KMS-11 (cell line): Measurements from ENCODE around the gene OR6J1.
A peak's percentile ranks its signal among the peaks of the same experiment; 100 is the strongest.
"Not testable (repeated sequence)": the region's sequence is repeated elsewhere in the genome, so short reads cannot be mapped to it uniquely, and the experiment has no call there.

Experiments
- H2AFZ ChIP-seq: fragments of 200-600 bp; sonication (generic); 2 replicates; pipeline ENCODE4 v1.6.1; 2016; ENCODE audit warnings: antibody characterized with exemption, mixed run types, low read depth
- H3K27ac ChIP-seq: fragments of 200-600 bp; sonication (generic); 2 replicates; pipeline ENCODE4 v1.6.1; 2016; ENCODE audit warnings: mild to moderate bottlenecking, mixed run types
- H3K27me3 ChIP-seq: fragments of 200-600 bp; sonication (generic); 2 replicates; pipeline ENCODE4 v1.6.1; 2017; ENCODE audit warnings: mild to moderate bottlenecking, low read depth, mixed run types, moderate library complexity; ENCODE audit not compliant: insufficient read depth
- H3K36me3 ChIP-seq: fragments of 200-600 bp; sonication (generic); 2 replicates; pipeline ENCODE4 v1.6.1; 2017; ENCODE audit warnings: mild to moderate bottlenecking, mixed run types; ENCODE audit not compliant: insufficient read depth
- H3K4me1 ChIP-seq: fragments of 200-600 bp; sonication (generic); 2 replicates; pipeline ENCODE4 v1.6.1; 2016; ENCODE audit warnings: mild to moderate bottlenecking, low read depth, mixed run types; ENCODE audit not compliant: poor library complexity, severe bottlenecking
- H3K4me2 ChIP-seq: fragments of 200-600 bp; sonication (generic); 2 replicates; pipeline ENCODE4 v1.7.0; 2016; ENCODE audit warnings: mild to moderate bottlenecking, mixed run types
- H3K4me3 ChIP-seq: fragments of 200-600 bp; sonication (generic); IDR thresholded peaks from 2 replicates; pipeline ENCODE4 v1.6.1; 2017; ENCODE audit warnings: low read depth, low read length, mixed read lengths; ENCODE audit not compliant: insufficient read depth
- H3K79me2 ChIP-seq: fragments of 200-600 bp; sonication (generic); 2 replicates; pipeline ENCODE4 v1.6.1; 2016; ENCODE audit warnings: low read depth, mixed run types; ENCODE audit not compliant: insufficient read depth
- H3K9ac ChIP-seq: fragments of 200-600 bp; sonication (generic); 2 replicates; pipeline ENCODE4 v1.6.1; 2016; ENCODE audit warnings: mild to moderate bottlenecking, mixed run types
- H4K20me1 ChIP-seq: fragments of 200-600 bp; sonication (generic); 2 replicates; pipeline ENCODE4 v1.6.1; 2016; ENCODE audit warnings: mild to moderate bottlenecking, mixed run types; ENCODE audit not compliant: insufficient read depth
- CTCF ChIP-seq: fragments of 200-600 bp; sonication (generic); conservative IDR thresholded peaks from 2 replicates; pipeline ENCODE4 v1.6.1; 2017; ENCODE audit warnings: low read depth, mild to moderate bottlenecking, antibody characterized with exemption, low read length, moderate library complexity, mixed read lengths

The OR6J1 gene

DNA sequence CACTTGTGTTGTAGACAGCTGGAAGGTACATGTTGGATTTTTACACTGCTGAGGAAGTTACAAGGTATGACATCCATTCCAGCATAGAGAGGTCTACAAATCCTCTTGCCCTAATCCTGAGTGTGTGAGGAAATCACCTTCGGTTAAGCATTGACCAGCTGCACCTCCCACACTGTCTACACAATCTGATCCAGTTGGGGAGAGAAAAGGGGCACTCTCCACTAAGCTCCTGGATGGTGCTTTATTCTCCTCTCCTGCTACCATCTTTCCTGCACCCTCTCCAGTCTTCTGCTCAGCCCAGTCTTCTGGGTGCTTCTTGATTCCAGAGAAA is at the start of gene OR6J1:
Gene OR6J1 (minus strand): TSS at position 48 of the 331 bp plus-strand sequence. CDS start 9,541 bp downstream, outside the sequence.
- Histone ChIP-seq H3K36me3 (no peaks in the 10 kb centered on the region), H3K27me3 (no peaks in the 10 kb centered on the region), H3K9ac (no peak within 1 kb of the TSS), H3K4me3 (no peak within 1 kb of the TSS), H2AFZ (no peak within 1 kb of the TSS; the same call in 1 of the 2 replicates), H3K4me2 (no peak within 1 kb of the TSS), H3K4me1 (peaks cover 18% of the 10 kb centered on the region), H4K20me1 (no peaks in the 10 kb centered on the region), H3K27ac (no peak within 1 kb of the TSS), H3K79me2 (no peaks in the 10 kb centered on the region)
- TF ChIP-seq CTCF = no peak

GRCh38 chr14:22692194-22692593 is 48.0 kb upstream of the OR6J1 start:
- Histone ChIP-seq H4K20me1 (no peaks in the 10 kb centered on the region), H3K4me3 (no peak overlapping the region), H3K79me2 (no peaks in the 10 kb centered on the region), H3K36me3 (no peaks in the 10 kb centered on the region), H3K27me3 (no peaks in the 10 kb centered on the region), H3K27ac (no peak overlapping the region), H2AFZ (no peak overlapping the region), H3K9ac (no peak overlapping the region), H3K4me2 (no peak overlapping the region), H3K4me1 (no peaks in the 10 kb centered on the region)
- no peak for TF ChIP-seq CTCF

DNA sequence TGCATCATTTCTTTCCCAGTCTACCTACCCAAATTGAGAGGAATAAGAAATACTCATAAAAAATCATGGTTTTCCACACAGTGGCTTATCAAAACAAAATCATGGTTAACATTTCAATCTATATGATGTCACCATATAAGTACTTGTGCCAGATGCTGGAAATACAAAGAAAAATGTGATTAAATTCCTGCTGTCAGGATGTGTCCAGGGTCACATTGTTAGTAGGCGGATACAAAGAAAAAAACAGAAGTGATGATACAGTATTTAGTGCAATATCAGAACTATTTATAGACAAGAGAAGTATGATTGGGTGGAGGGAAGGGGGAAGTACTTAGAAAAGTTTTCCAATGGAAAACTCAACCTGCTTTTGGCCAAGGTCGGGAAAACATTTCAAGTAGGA is 47.0 kb upstream of the OR6J1 start:
- Histone ChIP-seq H2AFZ (no peak overlapping the region), H3K4me2 (no peak overlapping the region), H3K4me3 (no peak overlapping the region), H3K36me3 (no peaks in the 10 kb centered on the region), H4K20me1 (no peaks in the 10 kb centered on the region), H3K9ac (no peak overlapping the region), H3K79me2 (no peaks in the 10 kb centered on the region), H3K27ac (no peak overlapping the region), H3K4me1 (no peaks in the 10 kb centered on the region), H3K27me3 (no peaks in the 10 kb centered on the region)
- no peak for TF ChIP-seq CTCF

GRCh38 chr14:22689199-22689598 is 45.0 kb upstream of the OR6J1 start:
- Histone ChIP-seq H3K36me3 (no peaks in the 10 kb centered on the region), H4K20me1 (no peaks in the 10 kb centered on the region), H3K4me2 (no peak overlapping the region), H3K79me2 (no peaks in the 10 kb centered on the region), H3K27me3 (no peaks in the 10 kb centered on the region), H2AFZ (no peak overlapping the region), H3K27ac (no peak overlapping the region), H3K4me3 (no peak overlapping the region), H3K4me1 (no peaks in the 10 kb centered on the region), H3K9ac (no peak overlapping the region)
- no peak for TF ChIP-seq CTCF

DNA sequence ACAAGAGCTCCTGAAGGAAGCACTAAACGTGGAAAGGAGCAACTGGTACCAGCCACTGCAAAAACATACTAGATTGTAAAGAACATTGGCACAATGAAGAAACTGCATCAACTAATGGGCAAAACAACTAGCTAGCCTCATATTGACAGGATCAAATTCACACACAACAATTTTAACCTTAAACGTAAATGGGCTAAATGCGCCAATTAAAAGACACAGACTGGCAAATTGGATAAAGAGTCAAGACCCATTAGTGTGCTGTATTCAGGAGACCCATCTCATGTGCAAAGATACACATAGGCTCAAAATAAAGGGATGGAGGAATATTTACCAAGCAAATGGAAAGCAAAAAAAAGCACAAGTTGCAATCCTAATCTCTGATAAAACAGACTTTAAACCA is 43.8 kb upstream of the OR6J1 start:
- not testable (repeated sequence) for H3K27me3 ChIP-seq, H3K79me2 ChIP-seq, H3K27ac ChIP-seq, H4K20me1 ChIP-seq, H3K4me2 ChIP-seq, H3K4me1 ChIP-seq, H3K36me3 ChIP-seq, H3K4me3 ChIP-seq, H3K9ac ChIP-seq, H2AFZ ChIP-seq

GRCh38 chr14:22686176-22686611 is 42.0 kb upstream of the OR6J1 start:
- not testable (repeated sequence) for H3K9ac ChIP-seq, H4K20me1 ChIP-seq, H3K79me2 ChIP-seq, H3K27ac ChIP-seq, H3K4me1 ChIP-seq, H3K27me3 ChIP-seq, H3K4me3 ChIP-seq, H3K36me3 ChIP-seq
- Histone ChIP-seq H2AFZ (peak overlapping the region; percentile 14; the same call in 1 of the 2 replicates), H3K4me2 (0 out of 2 replicates have a peak overlapping the region, but pooled peaks have one; percentile 13)
